NCI-H460 (cell line): ENCODE data around the gene PPM1H. TPM values are rescaled to one million over a fixed set of nuclear protein-coding genes. Genes with fewer than 3 reads are reported as not detected.

Experiments
- small RNA-seq, 2 experiments: library from RNA; depleted of rRNA; stranded (forward); fragments of <200 nt; gene quantifications; one replicate each; pipeline ENCODE3, GENCODE V24; 2014
- total RNA-seq: library from RNA; depleted of rRNA; stranded (reverse); fragments of >200 nt; shearing (Covaris generic); gene quantifications from 2 replicates; pipeline ENCODE4 v1.2.3, GENCODE V29; 2014; rRNA removed

PPM1H gene
- total RNA-seq, 1 experiment from 2014 or later: 5.2 TPM

Small RNAs within 50 kb of the gene (small RNA-seq; reads per million reads assigned to genes)
- 1,381 to 29,962 reads per million in 2 experiments for gene MIRLET7I
- gene RF00019: 0 reads per million in 2 experiments
- gene RNU1-83P: 0.10 to 0.53 reads per million in 2 experiments

Other genes starting within 250 kb of the PPM1H start
- gene AVPR1A, start 216.1 kb upstream of the PPM1H start, total RNA-seq: not detected in 2 replicates